ENCODE measurements around the gene RIMBP2. TPM values are rescaled to one million over a fixed set of nuclear protein-coding genes. Genes with fewer than 3 reads are reported as not detected.

The RIMBP2 gene
- total RNA-seq, 1 experiment from 2014 or later, result not detected

DNA sequence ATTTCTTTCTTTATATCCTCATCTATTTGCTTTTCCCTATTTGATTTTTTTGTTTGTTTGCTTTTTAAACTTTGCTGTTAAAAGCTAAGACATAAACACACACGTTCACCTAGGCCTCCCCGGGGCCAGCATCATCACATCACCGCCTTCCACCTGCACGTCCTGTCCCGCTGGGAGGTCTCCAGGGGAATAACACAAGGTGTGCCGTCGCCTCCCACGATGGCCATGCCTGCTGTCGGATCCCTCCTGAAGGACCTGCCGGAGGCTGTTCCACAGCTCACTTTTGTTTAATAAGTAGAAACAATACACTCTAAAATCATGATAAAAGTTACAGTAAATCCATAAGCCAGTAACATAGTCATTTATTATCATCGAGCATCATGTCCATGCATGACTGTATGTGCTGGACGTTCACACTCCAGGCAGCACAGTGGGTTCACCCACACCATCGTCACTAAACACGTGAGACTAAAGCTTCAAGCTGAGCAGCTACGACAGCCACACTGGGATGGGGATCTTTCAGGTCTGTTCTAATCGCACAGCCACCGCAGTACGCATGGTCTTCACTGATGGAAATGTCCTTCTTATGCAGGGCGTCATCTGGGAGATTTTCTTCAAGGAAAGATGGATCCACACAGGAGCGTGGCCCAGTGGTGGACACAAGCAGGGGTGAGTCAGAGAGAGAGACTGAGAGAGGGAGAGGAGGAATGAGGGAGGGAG is 3.6 kb downstream of the RIMBP2 start:
- H3K9me3 ChIP-seq, result no peaks in the 10 kb centered on the region
- no peaks in the 10 kb centered on the region for H3K27me3 ChIP-seq (replicated peaks; ENCODE audit: control insufficient read depth, insufficient read depth, low read length)
- intact Hi-C loops (cut with micrococcal nuclease; ENCODE audit: unreplicated experiment), result no loop called here
- POLR2A ChIA-PET, result no interaction called here
- no peaks in the 10 kb centered on the region for H3K4me1 ChIP-seq
- H3K4me1 Mint-ChIP-seq (ENCODE audit: low read depth, unreplicated experiment), result no peaks in the 10 kb centered on the region
- H3K4me3 Mint-ChIP-seq (ENCODE audit: unreplicated experiment), result no peak overlapping the region
- peaks cover 21% of the 10 kb centered on the region for H3K27me3 Mint-ChIP-seq (ENCODE audit: insufficient read depth, unreplicated experiment)
- TF ChIP-seq, protein P1, sequence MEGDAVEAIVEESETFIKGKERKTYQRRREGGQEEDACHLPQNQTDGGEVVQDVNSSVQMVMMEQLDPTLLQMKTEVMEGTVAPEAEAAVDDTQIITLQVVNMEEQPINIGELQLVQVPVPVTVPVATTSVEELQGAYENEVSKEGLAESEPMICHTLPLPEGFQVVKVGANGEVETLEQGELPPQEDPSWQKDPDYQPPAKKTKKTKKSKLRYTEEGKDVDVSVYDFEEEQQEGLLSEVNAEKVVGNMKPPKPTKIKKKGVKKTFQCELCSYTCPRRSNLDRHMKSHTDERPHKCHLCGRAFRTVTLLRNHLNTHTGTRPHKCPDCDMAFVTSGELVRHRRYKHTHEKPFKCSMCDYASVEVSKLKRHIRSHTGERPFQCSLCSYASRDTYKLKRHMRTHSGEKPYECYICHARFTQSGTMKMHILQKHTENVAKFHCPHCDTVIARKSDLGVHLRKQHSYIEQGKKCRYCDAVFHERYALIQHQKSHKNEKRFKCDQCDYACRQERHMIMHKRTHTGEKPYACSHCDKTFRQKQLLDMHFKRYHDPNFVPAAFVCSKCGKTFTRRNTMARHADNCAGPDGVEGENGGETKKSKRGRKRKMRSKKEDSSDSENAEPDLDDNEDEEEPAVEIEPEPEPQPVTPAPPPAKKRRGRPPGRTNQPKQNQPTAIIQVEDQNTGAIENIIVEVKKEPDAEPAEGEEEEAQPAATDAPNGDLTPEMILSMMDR (IDR thresholded peaks at IDR 0.05; ENCODE audit: insufficient read depth in 1 of 2, low read depth in 1 of 2, low read length in 1 of 2, severe bottlenecking in 1 of 2, unreplicated experiment in 1 of 2), result no peak
- CTCF ChIA-PET, result no interaction called here
- no peak overlapping the region for H3K27ac Mint-ChIP-seq (ENCODE audit: unreplicated experiment)
- no peak overlapping the region for H3K4me3 ChIP-seq (ENCODE audit: low read depth, low read length)
- H3K36me3 ChIP-seq (ENCODE audit: control insufficient read depth, insufficient read depth, low read length), result no peaks in the 10 kb centered on the region
- H3K36me3 Mint-ChIP-seq (ENCODE audit: insufficient read depth, unreplicated experiment), result no peaks in the 10 kb centered on the region
- H3K9me3 Mint-ChIP-seq (ENCODE audit: unreplicated experiment), result no peaks in the 10 kb centered on the region
- BruUV-seq (replicated peaks), result no TSS peak
- DNase-seq, result no peak

DNA sequence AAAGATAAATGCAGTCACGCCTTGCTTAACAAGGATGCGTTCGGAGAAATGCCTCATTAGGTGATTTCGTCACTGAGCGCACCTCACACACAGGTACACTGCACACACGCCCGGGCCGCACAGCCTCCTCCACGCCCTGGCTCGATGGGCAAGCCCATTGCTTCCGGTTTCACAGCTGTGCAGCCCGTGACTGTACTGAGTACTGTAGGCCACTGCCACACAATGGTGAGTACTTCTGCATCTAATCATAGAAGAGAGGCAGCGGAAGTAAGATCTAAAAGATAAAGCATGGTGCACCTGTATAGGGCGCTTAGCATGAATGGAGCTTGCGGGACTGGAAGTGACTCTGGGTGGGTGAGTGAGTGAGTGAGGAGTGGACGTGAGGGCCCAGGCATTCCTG is 4.3 kb downstream of the RIMBP2 start:
- Mint-ChIP-seq H3K4me1 (ENCODE audit: low read depth, unreplicated experiment) (no peaks in the 10 kb centered on the region), H3K36me3 (ENCODE audit: insufficient read depth, unreplicated experiment) (no peaks in the 10 kb centered on the region), H3K4me3 (ENCODE audit: unreplicated experiment) (no peak overlapping the region), H3K27me3 (ENCODE audit: insufficient read depth, unreplicated experiment) (peaks cover 24% of the 10 kb centered on the region), H3K9me3 (ENCODE audit: unreplicated experiment) (no peaks in the 10 kb centered on the region), H3K27ac (ENCODE audit: unreplicated experiment) (no peak overlapping the region)
- H3K9me3 ChIP-seq, result no peaks in the 10 kb centered on the region
- DNase-seq, result no peak
- no TSS peak for BruUV-seq (replicated peaks)
- H3K27me3 ChIP-seq (replicated peaks; ENCODE audit: control insufficient read depth, insufficient read depth, low read length), result no peaks in the 10 kb centered on the region
- ChIA-PET POLR2A (no interaction called here), CTCF (no interaction called here)
- intact Hi-C loops (cut with micrococcal nuclease; ENCODE audit: unreplicated experiment), result no loop called here
- H3K4me1 ChIP-seq, result no peaks in the 10 kb centered on the region
- H3K36me3 ChIP-seq (ENCODE audit: control insufficient read depth, insufficient read depth, low read length), result no peaks in the 10 kb centered on the region
- H3K4me3 ChIP-seq (ENCODE audit: low read depth, low read length), result no peak overlapping the region
- TF ChIP-seq, protein P1 (IDR thresholded peaks at IDR 0.05; ENCODE audit: insufficient read depth in 1 of 2, low read depth in 1 of 2, low read length in 1 of 2, severe bottlenecking in 1 of 2, unreplicated experiment in 1 of 2), result no peak

DNA sequence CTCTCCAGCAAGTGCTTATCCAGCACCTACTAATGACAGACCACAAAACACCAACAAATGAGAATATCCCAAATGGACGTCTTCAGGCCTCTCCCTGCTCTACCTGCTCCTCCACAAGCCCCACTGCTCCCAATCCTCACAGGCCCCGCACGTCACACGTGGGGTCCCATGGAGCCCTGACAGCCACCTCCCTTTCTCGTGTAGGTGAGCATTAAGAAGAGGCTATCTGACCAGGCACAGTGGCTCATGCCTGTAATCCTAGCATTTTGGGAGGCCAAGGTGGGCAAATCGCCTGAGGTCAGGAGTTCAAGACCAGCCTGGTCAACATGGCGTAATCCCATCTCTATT is 5.4 kb downstream of the RIMBP2 start:
- Mint-ChIP-seq H3K4me3 (ENCODE audit: unreplicated experiment) (no peak overlapping the region), H3K4me1 (ENCODE audit: low read depth, unreplicated experiment) (no peaks in the 10 kb centered on the region), H3K27me3 (ENCODE audit: insufficient read depth, unreplicated experiment) (peaks cover 25% of the 10 kb centered on the region), H3K9me3 (ENCODE audit: unreplicated experiment) (no peaks in the 10 kb centered on the region), H3K36me3 (ENCODE audit: insufficient read depth, unreplicated experiment) (no peaks in the 10 kb centered on the region), H3K27ac (ENCODE audit: unreplicated experiment) (no peak overlapping the region)
- BruUV-seq (replicated peaks), result no TSS peak
- DNase-seq, result no peak
- H3K9me3 ChIP-seq, result no peaks in the 10 kb centered on the region
- H3K4me3 ChIP-seq (ENCODE audit: low read depth, low read length), result no peak overlapping the region
- H3K36me3 ChIP-seq (ENCODE audit: control insufficient read depth, insufficient read depth, low read length), result no peaks in the 10 kb centered on the region
- ChIA-PET POLR2A (no interaction called here), CTCF (no interaction called here)
- H3K27me3 ChIP-seq (replicated peaks; ENCODE audit: control insufficient read depth, insufficient read depth, low read length), result no peaks in the 10 kb centered on the region
- intact Hi-C loops (cut with micrococcal nuclease; ENCODE audit: unreplicated experiment), result no loop called here
- TF ChIP-seq, protein P1 (IDR thresholded peaks at IDR 0.05; ENCODE audit: insufficient read depth in 1 of 2, low read depth in 1 of 2, low read length in 1 of 2, severe bottlenecking in 1 of 2, unreplicated experiment in 1 of 2), result no peak
- no peaks in the 10 kb centered on the region for H3K4me1 ChIP-seq

All from Caco-2 (cell line).